Mesothelial cell of epicardium (in vitro differentiated cells): ENCODE measurements around the gene RNASE1. TPM values are rescaled to one million over a fixed set of nuclear protein-coding genes. Genes with fewer than 3 reads are reported as not detected.

Experiments
- DNase-seq, 2 experiments: peaks; one replicate each; pipeline ENCODE4 v3.0.0; 2021; ENCODE audit warnings: low spot score in 2 of 2; ENCODE audit not compliant: unreplicated experiment in 2 of 2
- H3K27ac Mint-ChIP-seq: 2 replicates; pipeline ENCODE4 v1.8.0; 2021; ENCODE audit warnings: mixed read lengths
- H3K27me3 Mint-ChIP-seq: 2 replicates; pipeline ENCODE4 v1.8.0; 2021; ENCODE audit warnings: low read depth, mixed read lengths
- H3K36me3 Mint-ChIP-seq: 2 replicates; pipeline ENCODE4 v1.8.0; 2021; ENCODE audit warnings: mixed read lengths
- H3K4me1 Mint-ChIP-seq: 2 replicates; pipeline ENCODE4 v1.8.0; 2021; ENCODE audit warnings: mixed read lengths
- H3K4me3 Mint-ChIP-seq: 2 replicates; pipeline ENCODE4 v1.8.0; 2021; ENCODE audit warnings: mild to moderate bottlenecking, moderate library complexity, mixed read lengths
- H3K9me3 Mint-ChIP-seq: 2 replicates; pipeline ENCODE4 v1.8.0; 2021; ENCODE audit warnings: mixed read lengths
- CTCF ChIP-seq: fragments of 200-600 bp; sonication (generic); IDR thresholded peaks from one replicate; pipeline ENCODE4 v1.5.0; 2021; ENCODE audit warnings: antibody characterized with exemption; ENCODE audit not compliant: unreplicated experiment
- total RNA-seq: library from RNA; stranded (reverse); gene quantifications from 3 replicates; pipeline ENCODE4 v1.2.1, GENCODE V29; 2021

RNASE1 gene
- total RNA-seq = 13.1 to 14.8 TPM (median 13.3 TPM) in 3 replicates

DNA sequence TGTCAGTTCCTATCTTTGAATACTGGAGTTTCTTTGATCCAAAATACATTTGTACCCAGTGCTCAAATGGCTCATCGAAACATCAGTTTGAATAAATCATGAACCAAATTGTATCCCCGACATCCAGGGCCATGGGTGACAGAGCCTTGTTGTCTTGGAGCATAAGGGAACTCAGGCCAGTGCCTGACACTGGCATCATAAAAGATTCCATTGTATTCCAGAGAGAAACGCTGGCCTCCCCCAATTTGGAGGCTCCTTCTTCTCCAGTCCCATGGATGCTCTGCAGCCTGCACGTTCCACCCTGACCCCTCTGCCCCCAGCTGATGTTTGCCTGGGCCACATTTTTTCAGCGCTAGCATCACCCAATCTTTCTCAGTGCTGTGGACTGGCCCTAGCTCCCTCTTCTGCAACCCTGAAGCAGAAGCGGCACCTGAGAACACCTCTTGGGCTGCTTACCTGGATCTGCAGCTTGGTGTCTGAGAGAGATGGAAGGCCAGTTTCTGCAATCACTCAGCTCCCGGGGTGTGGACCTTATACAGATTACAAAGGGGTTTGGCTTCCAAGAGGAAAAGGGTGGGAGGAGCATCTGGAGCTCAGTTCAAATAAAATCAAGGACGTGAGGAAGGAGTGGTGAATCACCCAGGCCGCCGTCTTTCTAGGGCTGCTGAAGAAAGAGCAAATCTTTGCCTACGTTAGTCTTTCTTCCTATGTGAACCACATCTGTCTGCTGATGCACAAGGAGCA lies at the start of gene RNASE1:
Gene RNASE1, minus strand, starts transcription at position 504 of the 744 bp plus-strand sequence. CDS start 776 bp downstream, outside the sequence.
- no peaks in the 10 kb centered on the region for H3K27me3 Mint-ChIP-seq
- peak within 1 kb of the TSS; percentile 53 for H3K27ac Mint-ChIP-seq
- H3K9me3 Mint-ChIP-seq = no peaks in the 10 kb centered on the region
- peaks cover 57% of the 10 kb centered on the region for H3K4me1 Mint-ChIP-seq
- DNase-seq = no peak
- no peak for TF ChIP-seq CTCF
- H3K4me3 Mint-ChIP-seq = no peak within 1 kb of the TSS
- no peaks in the 10 kb centered on the region for H3K36me3 Mint-ChIP-seq

GRCh38 chr14:20848955-20849570 lies 46.4 kb upstream of the RNASE1 start:
- TF ChIP-seq CTCF = no peak
- no peaks in the 10 kb centered on the region for H3K9me3 Mint-ChIP-seq
- H3K4me3 Mint-ChIP-seq = no peak overlapping the region

GRCh38 chr14:20848316-20848954 lies 45.8 kb upstream of the RNASE1 start:
- no peak overlapping the region for H3K4me3 Mint-ChIP-seq
- peak overlapping the region; percentile 51 for H3K27ac Mint-ChIP-seq
- H3K27me3 Mint-ChIP-seq = no peaks in the 10 kb centered on the region
- H3K9me3 Mint-ChIP-seq = no peaks in the 10 kb centered on the region
- TF ChIP-seq CTCF = no peak
- DNase-seq = no peak
- H3K36me3 Mint-ChIP-seq = no peaks in the 10 kb centered on the region
- H3K4me1 Mint-ChIP-seq = peaks cover 11% of the 10 kb centered on the region

More at GRCh38 chr14:20848955-20849570, 46.4 kb upstream of the RNASE1 start:
- H3K27me3 Mint-ChIP-seq = no peaks in the 10 kb centered on the region
- peaks cover 11% of the 10 kb centered on the region for H3K4me1 Mint-ChIP-seq
- peak overlapping the region; percentile 51 for H3K27ac Mint-ChIP-seq
- DNase-seq = no peak
- no peaks in the 10 kb centered on the region for H3K36me3 Mint-ChIP-seq

DNA sequence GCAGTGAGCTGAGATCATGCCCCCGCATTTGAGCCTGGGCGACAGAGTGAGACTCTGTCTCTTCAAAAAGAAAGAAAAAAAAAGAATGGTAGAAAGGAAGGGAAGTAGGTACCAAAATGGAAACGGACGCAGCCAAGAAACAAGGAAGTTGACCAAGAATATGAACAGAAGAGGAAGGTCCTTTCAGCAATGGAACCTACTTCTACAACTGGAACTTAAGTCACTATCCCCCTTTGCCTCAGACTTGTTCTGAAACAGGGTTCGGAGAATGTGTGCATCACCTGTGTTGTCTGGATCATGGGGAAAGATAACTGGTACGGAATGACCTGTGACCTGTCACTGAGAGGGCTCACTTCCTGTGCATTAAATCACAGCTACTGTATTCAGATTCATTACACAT lies 43.9 kb upstream of the RNASE1 start:
- no peaks in the 10 kb centered on the region for H3K27me3 Mint-ChIP-seq
- no peak for DNase-seq
- peaks cover 11% of the 10 kb centered on the region for H3K4me1 Mint-ChIP-seq
- no peak for TF ChIP-seq CTCF
- H3K27ac Mint-ChIP-seq = no peak overlapping the region
- no peaks in the 10 kb centered on the region for H3K36me3 Mint-ChIP-seq
- H3K4me3 Mint-ChIP-seq = no peak overlapping the region
- no peaks in the 10 kb centered on the region for H3K9me3 Mint-ChIP-seq

- no peaks in the 10 kb centered on the region for H3K36me3 Mint-ChIP-seq
- no peak overlapping the region for H3K27ac Mint-ChIP-seq
- peaks cover 10% of the 10 kb centered on the region for H3K4me1 Mint-ChIP-seq
- no peaks in the 10 kb centered on the region for H3K9me3 Mint-ChIP-seq
- no peak for TF ChIP-seq CTCF
- no peak for DNase-seq
- H3K27me3 Mint-ChIP-seq = no peaks in the 10 kb centered on the region
- H3K4me3 Mint-ChIP-seq = no peak overlapping the region
These were observed 38.5 kb upstream of the RNASE1 start for GRCh38 chr14:20841096-20841495.
